ENCODE data around the gene DCLK1. TPM values are rescaled to one million over a fixed set of nuclear protein-coding genes. Genes with fewer than 3 reads are reported as not detected.

Gene DCLK1
- total and polyA plus RNA-seq, 4 donors = 0.04 to 0.56 (median 0.20) TPM

- no peak for TF ChIP-seq FOXA2 (IDR thresholded peaks at IDR 0.05)
- no peak for TF ChIP-seq ATF3 (IDR thresholded peaks at IDR 0.05)
- TF ChIP-seq GABPA (IDR thresholded peaks at IDR 0.05 in 1 of 2, conservative IDR thresholded peaks at IDR 0.05 in 1 of 2) = no peak
- TF ChIP-seq ZBTB33 (IDR thresholded peaks at IDR 0.05) = no peak
- TF ChIP-seq HNF4G (IDR thresholded peaks at IDR 0.05) = no peak
- no peak for TF ChIP-seq REST (IDR thresholded peaks at IDR 0.05)
- TF ChIP-seq HNF4A (conservative IDR thresholded peaks at IDR 0.05) = no peak
- TF ChIP-seq SP1 (IDR thresholded peaks at IDR 0.05) = no peak
- no peak for TF ChIP-seq RAD21 (IDR thresholded peaks at IDR 0.05)
- TF ChIP-seq EGR1 (IDR thresholded peaks at IDR 0.05; ENCODE audit: low read depth in 2 of 2) = no peak
- TF ChIP-seq MAX (IDR thresholded peaks at IDR 0.05) = no peak
- TF ChIP-seq NR2F2 (IDR thresholded peaks at IDR 0.05) = no peak
- TF ChIP-seq TAF1 (conservative IDR thresholded peaks at IDR 0.05) = no peak
- TF ChIP-seq JUND (IDR thresholded peaks at IDR 0.05) = no peak
- H3K4me3 ChIP-seq (ENCODE audit: low read depth in 1 of 3, low read length in 3 of 3) = no peak overlapping the region
- DNase-seq (ENCODE audit: low spot score) = no peak
- H3K27me3 ChIP-seq (ENCODE audit: control insufficient read depth in 4 of 4, insufficient read depth in 4 of 4, low read length in 3 of 4) = peaks cover 0 to 3% (median 0%) of the 10 kb centered on the region in 4 donors
- no peak overlapping the region for H3K27ac ChIP-seq (ENCODE audit: low read depth in 1 of 2, low read length in 2 of 2)
- no peak overlapping the region for H3K9ac ChIP-seq (ENCODE audit: low read depth in 1 of 2, low read length in 2 of 2)
- 58% methylated on average over 1 of the region's 1 CpG for WGBS
- peaks cover 0 to 1% (median 0%) of the 10 kb centered on the region in 4 donors for H3K4me1 ChIP-seq (ENCODE audit: control insufficient read depth in 4 of 4, insufficient read depth in 4 of 4, low read length in 3 of 4)
- H3K9me3 ChIP-seq (ENCODE audit: control insufficient read depth in 4 of 4, low read length in 3 of 4) = no peaks in the 10 kb centered on the region
- H3K36me3 ChIP-seq (ENCODE audit: control insufficient read depth in 4 of 4, insufficient read depth in 3 of 4, low read depth in 1 of 4, low read length in 3 of 4) = no peaks in the 10 kb centered on the region
Measured at GRCh38 chr13:35914662-35915061, 216.5 kb downstream of the DCLK1 start.

GRCh38 chr13:35912841-35913240 is 218.3 kb downstream of the DCLK1 start:
- no peaks in the 10 kb centered on the region for H3K27me3 ChIP-seq (ENCODE audit: control insufficient read depth in 4 of 4, insufficient read depth in 4 of 4, low read length in 3 of 4)
- no peaks in the 10 kb centered on the region for H3K36me3 ChIP-seq (ENCODE audit: control insufficient read depth in 4 of 4, insufficient read depth in 3 of 4, low read depth in 1 of 4, low read length in 3 of 4)
- peaks cover 0 to 1% (median 0%) of the 10 kb centered on the region in 4 donors for H3K4me1 ChIP-seq (ENCODE audit: control insufficient read depth in 4 of 4, insufficient read depth in 4 of 4, low read length in 3 of 4)
- no peaks in the 10 kb centered on the region for H3K9me3 ChIP-seq (ENCODE audit: control insufficient read depth in 4 of 4, low read length in 3 of 4)
- no peak overlapping the region for H3K4me3 ChIP-seq (ENCODE audit: low read depth in 1 of 3, low read length in 3 of 3)
- 77% methylated on average over 7 of the region's 7 CpGs for WGBS
- no peak overlapping the region for H3K27ac ChIP-seq (ENCODE audit: low read depth in 1 of 2, low read length in 2 of 2)
- DNase-seq (ENCODE audit: low spot score) = no peak
- H3K9ac ChIP-seq (ENCODE audit: low read depth in 1 of 2, low read length in 2 of 2) = no peak overlapping the region
- TF ChIP-seq GABPA (IDR thresholded peaks at IDR 0.05 in 1 of 2, conservative IDR thresholded peaks at IDR 0.05 in 1 of 2) = no peak
- no peak for TF ChIP-seq RXRA (IDR thresholded peaks at IDR 0.05)
- no peak for TF ChIP-seq EGR1 (IDR thresholded peaks at IDR 0.05; ENCODE audit: low read depth in 2 of 2)
- no peak for TF ChIP-seq HNF4A (conservative IDR thresholded peaks at IDR 0.05)
- no peak for TF ChIP-seq YY1 (IDR thresholded peaks at IDR 0.05)
- TF ChIP-seq FOXA1 (IDR thresholded peaks at IDR 0.05) = no peak
- TF ChIP-seq RAD21 (IDR thresholded peaks at IDR 0.05) = no peak
- TF ChIP-seq SP1 (IDR thresholded peaks at IDR 0.05) = no peak
- TF ChIP-seq HNF4G (IDR thresholded peaks at IDR 0.05) = no peak
- no peak for TF ChIP-seq REST (IDR thresholded peaks at IDR 0.05)
- TF ChIP-seq ATF3 (IDR thresholded peaks at IDR 0.05) = no peak
- no peak for TF ChIP-seq FOXA2 (IDR thresholded peaks at IDR 0.05)
- no peak for TF ChIP-seq ZBTB33 (IDR thresholded peaks at IDR 0.05)
- no peak for TF ChIP-seq NR2F2 (IDR thresholded peaks at IDR 0.05)
